ENCODE results near the gene DUSP16.

GRCh38 chr12:12531194-12531593, 31.5 kb downstream of the DUSP16 start:
- no peak for TF ChIP-seq TAF1 (IDR thresholded peaks at IDR 0.05; ENCODE audit: low read depth, low read length)
- TF ChIP-seq POLR2A (IDR thresholded peaks at IDR 0.05; ENCODE audit: low read depth, low read length) = no peak
- no peak for TF ChIP-seq POU2F2 (IDR thresholded peaks at IDR 0.05; ENCODE audit: low read depth, low read length)
- TF ChIP-seq POLR2AphosphoS5 (IDR thresholded peaks at IDR 0.05; ENCODE audit: low read depth, low read length) = no peak
- TF ChIP-seq SPI1 (IDR thresholded peaks at IDR 0.05; ENCODE audit: low read depth, low read length) = no peak
- TF ChIP-seq PAX5 (IDR thresholded peaks at IDR 0.05; ENCODE audit: insufficient read depth, low read length, severe bottlenecking) = no peak
